Activated naive CD8-positive, alpha-beta T cell treated with anti-CD3 and anti-CD28 coated beads, Interleukin-2, amount 50 U/mL, for 24 hours (primary cell): ENCODE results near the gene ZNF385D.
A peak's percentile ranks its signal among the peaks of the same experiment; 100 is the strongest.

ENCODE experiments used
- ATAC-seq: fragments of 150-1000 bp; cut with Tn5 transposase; one replicate; pipeline ENCODE4 v1.10.0; 2021
- DNase-seq: peaks from one replicate; pipeline ENCODE4 v3.0.0; 2021
- H3K27ac Mint-ChIP-seq: one replicate; pipeline ENCODE4 v1.8.0; 2021; ENCODE audit warnings: mild to moderate bottlenecking, mixed read lengths
- H3K27me3 Mint-ChIP-seq: one replicate; pipeline ENCODE4 v1.8.0; 2021; ENCODE audit warnings: mixed read lengths
- H3K36me3 Mint-ChIP-seq: one replicate; pipeline ENCODE4 v1.8.0; 2021; ENCODE audit warnings: low read depth, mixed read lengths
- H3K4me1 Mint-ChIP-seq: one replicate; pipeline ENCODE4 v1.8.0; 2021; ENCODE audit warnings: mixed read lengths
- H3K4me3 Mint-ChIP-seq: one replicate; pipeline ENCODE4 v1.8.0; 2021; ENCODE audit warnings: mild to moderate bottlenecking, moderate library complexity, mixed read lengths
- H3K9me3 Mint-ChIP-seq: one replicate; pipeline ENCODE4 v1.8.0; 2021; ENCODE audit warnings: mixed read lengths

Gene ZNF385D

GRCh38 chr3:21672303-21672702 lies 78.7 kb downstream of the ZNF385D start:
- Mint-ChIP-seq H3K4me3 (no peak overlapping the region), H3K36me3 (no peaks in the 10 kb centered on the region), H3K9me3 (no peaks in the 10 kb centered on the region), H3K27me3 (no peaks in the 10 kb centered on the region), H3K4me1 (no peaks in the 10 kb centered on the region), H3K27ac (no peak overlapping the region)
- no peak for DNase-seq
- no peak for ATAC-seq

- H3K4me1 Mint-ChIP-seq = no peaks in the 10 kb centered on the region
- DNase-seq (no peak), ATAC-seq (no peak)
- no peaks in the 10 kb centered on the region for H3K9me3 Mint-ChIP-seq
- H3K27me3 Mint-ChIP-seq = no peaks in the 10 kb centered on the region
- H3K27ac Mint-ChIP-seq = no peak overlapping the region
- no peaks in the 10 kb centered on the region for H3K36me3 Mint-ChIP-seq
- H3K4me3 Mint-ChIP-seq = no peak overlapping the region
Measured at GRCh38 chr3:21670386-21670785, 80.6 kb downstream of the ZNF385D start.

GRCh38 chr3:21668012-21668411 lies 83.0 kb downstream of the ZNF385D start:
- ATAC-seq = no peak
- no peak for DNase-seq
- Mint-ChIP-seq H3K9me3 (no peaks in the 10 kb centered on the region), H3K27ac (no peak overlapping the region), H3K4me1 (no peaks in the 10 kb centered on the region), H3K4me3 (no peak overlapping the region), H3K27me3 (no peaks in the 10 kb centered on the region), H3K36me3 (no peaks in the 10 kb centered on the region)

- no peak for DNase-seq
Measured at GRCh38 chr3:21665444-21666100, 85.4 kb downstream of the ZNF385D start.

GRCh38 chr3:21664996-21665395 lies 86.0 kb downstream of the ZNF385D start:
- Mint-ChIP-seq H3K27me3 (no peaks in the 10 kb centered on the region), H3K27ac (no peak overlapping the region), H3K4me3 (no peak overlapping the region), H3K4me1 (no peaks in the 10 kb centered on the region), H3K36me3 (no peaks in the 10 kb centered on the region), H3K9me3 (peaks cover 14% of the 10 kb centered on the region)
- ATAC-seq (no peak), DNase-seq (no peak)

More at GRCh38 chr3:21665444-21666100, 85.4 kb downstream of the ZNF385D start:
- no peak for ATAC-seq
- H3K9me3 Mint-ChIP-seq = peaks cover 11% of the 10 kb centered on the region
- H3K27ac Mint-ChIP-seq = no peak overlapping the region
- no peaks in the 10 kb centered on the region for H3K27me3 Mint-ChIP-seq
- H3K4me3 Mint-ChIP-seq = no peak overlapping the region
- H3K36me3 Mint-ChIP-seq = no peaks in the 10 kb centered on the region
- H3K4me1 Mint-ChIP-seq = no peaks in the 10 kb centered on the region

GRCh38 chr3:21662403-21662802 lies 88.6 kb downstream of the ZNF385D start:
- Mint-ChIP-seq H3K4me1 (no peaks in the 10 kb centered on the region), H3K27me3 (no peaks in the 10 kb centered on the region), H3K36me3 (no peaks in the 10 kb centered on the region), H3K9me3 (peaks cover 17% of the 10 kb centered on the region), H3K27ac (no peak overlapping the region), H3K4me3 (no peak overlapping the region)
- DNase-seq (no peak), ATAC-seq (no peak)

- Mint-ChIP-seq H3K27ac (no peak overlapping the region), H3K4me1 (no peaks in the 10 kb centered on the region), H3K9me3 (no peaks in the 10 kb centered on the region), H3K4me3 (no peak overlapping the region), H3K36me3 (no peaks in the 10 kb centered on the region), H3K27me3 (no peaks in the 10 kb centered on the region)
- DNase-seq (no peak), ATAC-seq (no peak)
Measured at GRCh38 chr3:21654662-21655061, 96.3 kb downstream of the ZNF385D start.

GRCh38 chr3:21654241-21654640 lies 96.8 kb downstream of the ZNF385D start:
- Mint-ChIP-seq H3K4me3 (no peak overlapping the region), H3K9me3 (no peaks in the 10 kb centered on the region), H3K36me3 (no peaks in the 10 kb centered on the region), H3K4me1 (no peaks in the 10 kb centered on the region), H3K27ac (no peak overlapping the region), H3K27me3 (no peaks in the 10 kb centered on the region)
- DNase-seq (no peak), ATAC-seq (no peak)

- H3K9me3 Mint-ChIP-seq = no peaks in the 10 kb centered on the region
- no peak overlapping the region for H3K27ac Mint-ChIP-seq
- H3K27me3 Mint-ChIP-seq = no peaks in the 10 kb centered on the region
- no peaks in the 10 kb centered on the region for H3K36me3 Mint-ChIP-seq
- no peaks in the 10 kb centered on the region for H3K4me1 Mint-ChIP-seq
- DNase-seq (no peak), ATAC-seq (no peak)
- H3K4me3 Mint-ChIP-seq = no peak overlapping the region
Measured at GRCh38 chr3:21649519-21649918, 101.5 kb downstream of the ZNF385D start.

GRCh38 chr3:21647961-21648360 lies 103.0 kb downstream of the ZNF385D start:
- DNase-seq (no peak), ATAC-seq (no peak)
- Mint-ChIP-seq H3K4me3 (no peak overlapping the region), H3K27ac (no peak overlapping the region), H3K4me1 (no peaks in the 10 kb centered on the region), H3K27me3 (no peaks in the 10 kb centered on the region), H3K9me3 (peaks cover 3% of the 10 kb centered on the region), H3K36me3 (no peaks in the 10 kb centered on the region)

- no peaks in the 10 kb centered on the region for H3K36me3 Mint-ChIP-seq
- H3K27ac Mint-ChIP-seq = no peak overlapping the region
- ATAC-seq (no peak), DNase-seq (no peak)
- no peaks in the 10 kb centered on the region for H3K27me3 Mint-ChIP-seq
- H3K4me3 Mint-ChIP-seq = no peak overlapping the region
- peaks cover 11% of the 10 kb centered on the region for H3K9me3 Mint-ChIP-seq
- H3K4me1 Mint-ChIP-seq = no peaks in the 10 kb centered on the region
Measured at GRCh38 chr3:21645121-21645897, 105.7 kb downstream of the ZNF385D start.

- Mint-ChIP-seq H3K9me3 (peaks cover 11% of the 10 kb centered on the region), H3K27me3 (no peaks in the 10 kb centered on the region), H3K4me3 (no peak overlapping the region), H3K27ac (no peak overlapping the region), H3K36me3 (no peaks in the 10 kb centered on the region), H3K4me1 (no peaks in the 10 kb centered on the region)
- DNase-seq (no peak), ATAC-seq (no peak)
Measured at GRCh38 chr3:21644268-21644667, 106.7 kb downstream of the ZNF385D start.

GRCh38 chr3:21643752-21644151 lies 107.3 kb downstream of the ZNF385D start:
- H3K4me3 Mint-ChIP-seq = no peak overlapping the region
- H3K4me1 Mint-ChIP-seq = no peaks in the 10 kb centered on the region
- no peak for DNase-seq
- peaks cover 11% of the 10 kb centered on the region for H3K9me3 Mint-ChIP-seq
- no peaks in the 10 kb centered on the region for H3K27me3 Mint-ChIP-seq
- ATAC-seq = no peak
- H3K27ac Mint-ChIP-seq = no peak overlapping the region
- no peaks in the 10 kb centered on the region for H3K36me3 Mint-ChIP-seq

- Mint-ChIP-seq H3K4me1 (no peaks in the 10 kb centered on the region), H3K4me3 (no peak overlapping the region), H3K27ac (peak overlapping the region; percentile 22), H3K27me3 (no peaks in the 10 kb centered on the region), H3K36me3 (no peaks in the 10 kb centered on the region), H3K9me3 (peaks cover 11% of the 10 kb centered on the region)
- ATAC-seq = no peak
- no peak for DNase-seq
Measured at GRCh38 chr3:21642433-21642832, 108.6 kb downstream of the ZNF385D start.

- DNase-seq (no peak), ATAC-seq (no peak)
- no peak overlapping the region for H3K4me3 Mint-ChIP-seq
- H3K9me3 Mint-ChIP-seq = peaks cover 11% of the 10 kb centered on the region
- peak overlapping the region; percentile 22 for H3K27ac Mint-ChIP-seq
- H3K4me1 Mint-ChIP-seq = no peaks in the 10 kb centered on the region
- H3K36me3 Mint-ChIP-seq = no peaks in the 10 kb centered on the region
- no peaks in the 10 kb centered on the region for H3K27me3 Mint-ChIP-seq
Measured at GRCh38 chr3:21641959-21642358, 109.1 kb downstream of the ZNF385D start.
